Common myeloid progenitor, CD34-positive (primary cell): ENCODE data around the gene SLC2A2.

Experiments
- CTCF ChIA-PET: fragments of 350-600 bp; sonication (Branson Sonifier 250); formaldehyde crosslinking; loops from one replicate; lab custom pipeline; 2021; ENCODE audit warnings: antibody characterized with exemption; lab: Charles Lee
- POLR2A ChIA-PET: fragments of 350-600 bp; sonication (Branson Sonifier 250); formaldehyde crosslinking; loops from one replicate; lab custom pipeline; 2021; ENCODE audit warnings: antibody characterized with exemption; lab: Charles Lee
- DNase-seq, 3 donors: peaks; one replicate each; pipeline versions ENCODE4 v3.0.0 to v3.0.0-alpha.2; 2013
- H3K27ac ChIP-seq, 2 experiments: 1 replicate in 1 of 2; 2 replicates in 1 of 2; pipeline ENCODE4 v1.7.0; 2013; ENCODE audit warnings: inconsistent platforms in 2 of 2, low read length in 2 of 2, mild to moderate bottlenecking in 2 of 2, low read depth in 1 of 2, moderate library complexity in 1 of 2; ENCODE audit not compliant: severe bottlenecking in 2 of 2, insufficient read depth in 1 of 2, poor library complexity in 1 of 2
- H3K27me3 ChIP-seq, 5 experiments: replicated peaks in 2 of 5; 1 replicate in 3 of 5; 2 replicates in 2 of 5; pipeline versions ENCODE4 v1.6.1 to v1.7.0; 2013; ENCODE audit warnings: low read length in 4 of 5, mild to moderate bottlenecking in 2 of 5, moderate library complexity in 2 of 5, inconsistent platforms in 1 of 5; ENCODE audit not compliant: insufficient read depth in 5 of 5, control insufficient read depth in 4 of 5
- H3K36me3 ChIP-seq, 4 experiments: 1 replicate in 2 of 4; 2 replicates in 2 of 4; pipeline versions ENCODE4 v1.6.1 to v1.7.0; 2013; ENCODE audit warnings: low read length in 3 of 4, control low read depth in 1 of 4, mild to moderate bottlenecking in 1 of 4; ENCODE audit not compliant: control insufficient read depth in 4 of 4, insufficient read depth in 4 of 4
- H3K4me1 ChIP-seq, 4 experiments: 1 replicate in 3 of 4; 2 replicates in 1 of 4; pipeline versions ENCODE4 v1.6.1 to v1.7.1; 2013; ENCODE audit warnings: low read length in 3 of 4, mild to moderate bottlenecking in 3 of 4, control low read depth in 1 of 4, inconsistent platforms in 1 of 4, moderate library complexity in 1 of 4; ENCODE audit not compliant: control insufficient read depth in 4 of 4, insufficient read depth in 4 of 4; ENCODE audit errors: control extremely low read depth in 1 of 4
- H3K4me3 ChIP-seq, 7 experiments: 1 replicate in 4 of 7; 2 replicates in 3 of 7; pipeline versions ENCODE4 v1.5.1 to v1.7.0; 2013; ENCODE audit warnings: mild to moderate bottlenecking in 7 of 7, low read length in 6 of 7, moderate library complexity in 6 of 7, inconsistent platforms in 2 of 7, low read depth in 2 of 7, control low read depth in 1 of 7; ENCODE audit not compliant: insufficient read depth in 4 of 7, control insufficient read depth in 1 of 7; ENCODE audit errors: extremely low read depth in 1 of 7
- H3K9me3 ChIP-seq, 5 experiments: 1 replicate in 4 of 5; 2 replicates in 1 of 5; pipeline versions ENCODE4 v1.6.1 to v1.7.1; 2013; ENCODE audit warnings: low read length in 4 of 5, mild to moderate bottlenecking in 2 of 5, inconsistent platforms in 1 of 5, low read depth in 1 of 5, moderate library complexity in 1 of 5; ENCODE audit not compliant: control insufficient read depth in 4 of 5, insufficient read depth in 2 of 5; ENCODE audit errors: control extremely low read depth in 1 of 5
- WGBS: methylation state at CpG from one replicate; pipeline ENCODE4 v1.1.5; 2013; ENCODE audit not compliant: insufficient coverage; 5-methylcytosine and 5-hydroxymethylcytosine counted together

SLC2A2 gene

GRCh38 chr3:170985304-170985703 lies 41.2 kb downstream of the SLC2A2 start:
- no peak for DNase-seq
- H3K9me3 ChIP-seq, result peaks cover 0 to 3% (median 0%) of the 10 kb centered on the region in 5 experiments
- no peaks in the 10 kb centered on the region for H3K4me1 ChIP-seq
- H3K27me3 ChIP-seq, result no peaks in the 10 kb centered on the region
- ChIA-PET CTCF (no interaction called here), POLR2A (no interaction called here)
- no peak overlapping the region for H3K27ac ChIP-seq
- no peak overlapping the region for H3K4me3 ChIP-seq
- WGBS, result no CpG with 5 or more reads among the region's 2 CpGs
- no peaks in the 10 kb centered on the region for H3K36me3 ChIP-seq

GRCh38 chr3:170982733-170983132 lies 43.8 kb downstream of the SLC2A2 start:
- CTCF ChIA-PET, result no interaction called here
- H3K4me1 ChIP-seq, result no peaks in the 10 kb centered on the region
- 100% methylated on average over 1 of the region's 2 CpGs for WGBS

GRCh38 chr3:170980399-170980798 lies 46.1 kb downstream of the SLC2A2 start:
- ChIA-PET CTCF (interaction anchor here (1.0 kb wide), 1 partner anchor 20 kb away, joined by 3 read pairs; no protein-coding TSS in a partner anchor), POLR2A (no interaction called here)
- Histone ChIP-seq H3K4me1 (no peaks in the 10 kb centered on the region), H3K36me3 (no peaks in the 10 kb centered on the region), H3K4me3 (no peak overlapping the region), H3K27me3 (no peaks in the 10 kb centered on the region), H3K27ac (no peak overlapping the region), H3K9me3 (peaks cover 0 to 3% (median 0%) of the 10 kb centered on the region in 5 experiments)
- DNase-seq, result no peak

More at GRCh38 chr3:170982733-170983132, 43.8 kb downstream of the SLC2A2 start:
- Histone ChIP-seq H3K9me3 (peaks cover 0 to 3% (median 0%) of the 10 kb centered on the region in 5 experiments), H3K4me3 (no peak overlapping the region), H3K36me3 (no peaks in the 10 kb centered on the region), H3K27me3 (no peaks in the 10 kb centered on the region), H3K27ac (no peak overlapping the region)
- no peak for DNase-seq
- POLR2A ChIA-PET, result no interaction called here

GRCh38 chr3:170977949-170978745 lies 48.4 kb downstream of the SLC2A2 start:
- no peak overlapping the region for H3K4me3 ChIP-seq
- H3K27ac ChIP-seq, result no peak overlapping the region
- H3K9me3 ChIP-seq, result peaks cover 0 to 1% (median 0%) of the 10 kb centered on the region in 5 experiments
- H3K27me3 ChIP-seq, result no peaks in the 10 kb centered on the region
- WGBS, result 93% methylated on average over 8 of the region's 11 CpGs
- POLR2A ChIA-PET, result no interaction called here
- no peaks in the 10 kb centered on the region for H3K4me1 ChIP-seq
- no peak for DNase-seq
- CTCF ChIA-PET, result interaction anchor here (0.6 to 0.7 kb wide), 2 partner anchors 16 to 500 kb away, joined by 3 read pairs; no protein-coding TSS in a partner anchor
- H3K36me3 ChIP-seq, result no peaks in the 10 kb centered on the region

GRCh38 chr3:170976190-170976519 lies 50.4 kb downstream of the SLC2A2 start:
- CTCF ChIA-PET, result no interaction called here
- Histone ChIP-seq H3K27ac (no peak overlapping the region), H3K4me1 (no peaks in the 10 kb centered on the region), H3K4me3 (no peak overlapping the region), H3K9me3 (peaks cover 0 to 1% (median 0%) of the 10 kb centered on the region in 5 experiments), H3K27me3 (no peaks in the 10 kb centered on the region), H3K36me3 (no peaks in the 10 kb centered on the region)
- no peak for DNase-seq
- POLR2A ChIA-PET, result no interaction called here
- 95% methylated on average over 2 of the region's 4 CpGs for WGBS

GRCh38 chr3:170975283-170976189 lies 51.0 kb downstream of the SLC2A2 start:
- no peaks in the 10 kb centered on the region for H3K36me3 ChIP-seq
- DNase-seq, result no peak
- ChIA-PET POLR2A (no interaction called here), CTCF (no interaction called here)
- H3K4me3 ChIP-seq, result no peak overlapping the region
- H3K4me1 ChIP-seq, result no peaks in the 10 kb centered on the region
- peaks cover 0 to 1% (median 0%) of the 10 kb centered on the region in 5 experiments for H3K9me3 ChIP-seq
- over 99% methylated on average over 13 of the region's 16 CpGs for WGBS
- H3K27ac ChIP-seq, result no peak overlapping the region
- H3K27me3 ChIP-seq, result no peaks in the 10 kb centered on the region

GRCh38 chr3:170974872-170975271 lies 51.6 kb downstream of the SLC2A2 start:
- CTCF ChIA-PET, result no interaction called here
- Histone ChIP-seq H3K27ac (no peak overlapping the region), H3K36me3 (no peaks in the 10 kb centered on the region), H3K27me3 (no peaks in the 10 kb centered on the region), H3K9me3 (peaks cover 0 to 1% (median 0%) of the 10 kb centered on the region in 5 experiments), H3K4me3 (no peak overlapping the region), H3K4me1 (no peaks in the 10 kb centered on the region)
- 96% methylated on average over 9 of the region's 9 CpGs for WGBS
- POLR2A ChIA-PET, result no interaction called here
- DNase-seq, result no peak
